Measurements from ENCODE around the gene GFRA1. TPM values are rescaled to one million over a fixed set of nuclear protein-coding genes. Genes with fewer than 3 reads are reported as not detected.

Gene GFRA1
- total RNA-seq, 4 donors from 2014 or later = 2.6 to 75.1 (median 48.0) TPM

DNA sequence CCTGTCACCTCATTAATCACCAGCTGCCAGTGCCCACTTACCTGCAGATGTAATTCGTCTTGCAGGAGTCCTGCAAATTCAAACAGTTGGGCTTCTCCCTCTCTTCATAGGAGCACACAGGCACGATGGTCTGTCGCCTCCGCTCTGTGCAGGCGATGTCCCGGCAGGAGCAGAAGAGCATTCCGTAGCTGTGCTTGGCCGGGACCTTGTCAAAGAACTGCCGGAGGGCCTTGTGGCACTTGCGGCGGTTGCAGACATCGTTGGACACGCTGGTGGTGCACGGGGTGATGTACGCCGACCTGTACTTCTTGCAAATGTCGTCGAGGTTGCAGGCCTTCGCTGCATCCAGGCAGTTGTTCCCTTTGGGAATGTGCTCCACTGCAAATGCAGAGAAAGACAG, 147.8 kb downstream of the GFRA1 start:
- no peak overlapping the region for H3K27ac ChIP-seq
- H3K27me3 ChIP-seq = peaks cover 0 to 4% of the 10 kb centered on the region in 2 donors
- H3K4me3 ChIP-seq = no peak overlapping the region
- no peaks in the 10 kb centered on the region for H3K36me3 ChIP-seq
- TF ChIP-seq, protein P1, sequence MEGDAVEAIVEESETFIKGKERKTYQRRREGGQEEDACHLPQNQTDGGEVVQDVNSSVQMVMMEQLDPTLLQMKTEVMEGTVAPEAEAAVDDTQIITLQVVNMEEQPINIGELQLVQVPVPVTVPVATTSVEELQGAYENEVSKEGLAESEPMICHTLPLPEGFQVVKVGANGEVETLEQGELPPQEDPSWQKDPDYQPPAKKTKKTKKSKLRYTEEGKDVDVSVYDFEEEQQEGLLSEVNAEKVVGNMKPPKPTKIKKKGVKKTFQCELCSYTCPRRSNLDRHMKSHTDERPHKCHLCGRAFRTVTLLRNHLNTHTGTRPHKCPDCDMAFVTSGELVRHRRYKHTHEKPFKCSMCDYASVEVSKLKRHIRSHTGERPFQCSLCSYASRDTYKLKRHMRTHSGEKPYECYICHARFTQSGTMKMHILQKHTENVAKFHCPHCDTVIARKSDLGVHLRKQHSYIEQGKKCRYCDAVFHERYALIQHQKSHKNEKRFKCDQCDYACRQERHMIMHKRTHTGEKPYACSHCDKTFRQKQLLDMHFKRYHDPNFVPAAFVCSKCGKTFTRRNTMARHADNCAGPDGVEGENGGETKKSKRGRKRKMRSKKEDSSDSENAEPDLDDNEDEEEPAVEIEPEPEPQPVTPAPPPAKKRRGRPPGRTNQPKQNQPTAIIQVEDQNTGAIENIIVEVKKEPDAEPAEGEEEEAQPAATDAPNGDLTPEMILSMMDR (IDR thresholded peaks at IDR 0.05) = no peak
- TF ChIP-seq POLR2A (IDR thresholded peaks at IDR 0.05) = no peak
- H3K9me3 ChIP-seq = no peaks in the 10 kb centered on the region
- intact Hi-C loops (cut with DNase I; ENCODE audit: low total_unique reads) = no loop called here
- no peaks in the 10 kb centered on the region for H3K4me1 ChIP-seq
- DNase-seq = no peak

DNA sequence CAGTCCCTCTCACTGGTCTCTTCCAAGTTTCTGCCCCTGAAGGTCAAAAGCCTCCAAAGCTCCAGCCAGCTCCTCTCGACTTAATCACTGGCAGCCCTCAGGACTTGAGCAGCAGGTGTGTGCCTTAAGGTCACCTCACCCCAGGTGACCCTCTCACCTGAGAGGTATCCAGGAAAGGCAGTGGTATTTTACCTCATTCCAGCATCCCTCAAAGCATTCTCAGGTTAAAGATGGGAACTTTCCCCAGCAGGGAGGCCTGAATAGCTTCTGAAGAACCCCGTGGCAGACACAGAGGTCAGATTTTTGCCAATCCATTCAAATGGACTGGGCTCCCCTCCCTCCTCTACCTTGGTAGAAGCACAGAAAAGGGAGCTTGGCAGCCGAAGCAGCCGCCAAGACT, 148.2 kb downstream of the GFRA1 start:
- Histone ChIP-seq H3K36me3 (no peaks in the 10 kb centered on the region), H3K27ac (no peak overlapping the region), H3K4me3 (no peak overlapping the region), H3K9me3 (no peaks in the 10 kb centered on the region), H3K4me1 (no peaks in the 10 kb centered on the region), H3K27me3 (peaks cover 0 to 4% of the 10 kb centered on the region in 2 donors)
- DNase-seq = no peak
- TF ChIP-seq, protein P1 (IDR thresholded peaks at IDR 0.05) = no peak
- no peak for TF ChIP-seq POLR2A (IDR thresholded peaks at IDR 0.05)
- intact Hi-C loops (cut with DNase I; ENCODE audit: low total_unique reads) = no loop called here

- DNase-seq = no peak
- intact Hi-C loops (cut with DNase I; ENCODE audit: low total_unique reads) = no loop called here
- Histone ChIP-seq H3K9me3 (no peaks in the 10 kb centered on the region), H3K27ac (no peak overlapping the region), H3K36me3 (no peaks in the 10 kb centered on the region), H3K4me1 (no peaks in the 10 kb centered on the region), H3K4me3 (no peak overlapping the region), H3K27me3 (no peaks in the 10 kb centered on the region)
- no peak for TF ChIP-seq POLR2A (IDR thresholded peaks at IDR 0.05)
- TF ChIP-seq, protein P1 (IDR thresholded peaks at IDR 0.05) = no peak
These were observed 150.3 kb downstream of the GFRA1 start for GRCh38 chr10:116122664-116123063.

DNA sequence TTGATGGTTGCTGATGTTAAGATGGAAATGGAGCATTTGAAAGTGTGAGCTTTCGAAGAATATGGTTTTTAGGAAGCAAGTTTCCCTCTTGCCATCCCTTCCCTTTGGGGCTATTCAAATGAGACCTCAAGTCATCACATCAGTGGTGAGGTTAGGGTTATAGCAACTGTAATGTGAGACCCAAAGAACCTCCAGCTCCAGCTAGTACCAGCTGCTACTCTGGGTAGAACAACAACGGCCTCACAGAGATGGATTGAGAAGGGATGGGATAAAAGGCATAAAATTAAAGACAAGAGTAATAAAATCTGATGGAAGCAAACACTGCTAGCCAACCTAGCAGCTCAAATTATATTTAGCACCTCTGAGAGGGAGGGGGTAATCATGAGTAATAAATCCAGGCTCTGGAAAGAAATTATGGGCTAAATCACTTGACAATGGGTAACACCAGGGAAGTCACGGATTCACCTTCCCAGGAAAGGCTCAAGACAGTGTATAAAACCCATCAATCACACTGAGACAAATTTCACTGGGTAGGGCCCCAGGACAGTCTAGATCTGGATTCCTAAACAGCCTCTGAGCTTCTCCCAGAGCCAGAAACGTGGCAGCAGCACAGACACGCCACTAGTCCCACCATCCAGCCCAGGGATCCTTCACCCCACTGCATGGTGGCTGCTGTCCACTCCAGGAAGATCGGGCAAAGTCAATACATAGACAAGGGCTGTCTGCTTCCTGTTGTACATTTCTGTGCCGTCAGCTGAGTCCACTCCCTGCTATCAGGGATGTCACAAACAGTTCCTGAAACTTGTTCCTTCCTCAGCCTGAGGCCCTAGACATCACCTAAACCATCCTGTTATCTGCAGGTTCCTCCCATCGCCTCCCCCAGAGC, 151.1 kb downstream of the GFRA1 start:
- Histone ChIP-seq H3K36me3 (no peaks in the 10 kb centered on the region), H3K27me3 (no peaks in the 10 kb centered on the region), H3K4me1 (no peaks in the 10 kb centered on the region), H3K27ac (no peak overlapping the region), H3K4me3 (no peak overlapping the region), H3K9me3 (no peaks in the 10 kb centered on the region)
- intact Hi-C loops (cut with DNase I; ENCODE audit: low total_unique reads) = no loop called here
- DNase-seq = no peak
- TF ChIP-seq, protein P1 (IDR thresholded peaks at IDR 0.05) = no peak
- TF ChIP-seq POLR2A (IDR thresholded peaks at IDR 0.05) = no peak

GRCh38 chr10:116120688-116121455, 152.1 kb downstream of the GFRA1 start:
- Histone ChIP-seq H3K4me1 (no peaks in the 10 kb centered on the region), H3K9me3 (no peaks in the 10 kb centered on the region), H3K27ac (no peak overlapping the region), H3K36me3 (no peaks in the 10 kb centered on the region), H3K4me3 (no peak overlapping the region), H3K27me3 (no peaks in the 10 kb centered on the region)
- intact Hi-C loops (cut with DNase I; ENCODE audit: low total_unique reads) = no loop called here
- TF ChIP-seq, protein P1 (IDR thresholded peaks at IDR 0.05) = no peak
- no peak for TF ChIP-seq POLR2A (IDR thresholded peaks at IDR 0.05)
- no peak for DNase-seq
